MM.1S (cell line): ENCODE data around the gene CTSO.

Source experiments
- EZH2 ChIP-seq: fragments of 300-600 bp; sonication (generic); optimal IDR thresholded peaks from 2 replicates; pipeline ENCODE3; 2017; ENCODE audit warnings: low read depth, mild to moderate bottlenecking, antibody characterized with exemption, low read length, mixed read lengths
- EZH2phosphoT487 ChIP-seq: fragments of 300-600 bp; sonication (generic); IDR thresholded peaks from 2 replicates; pipeline ENCODE4 v1.6.1; 2018; ENCODE audit warnings: antibody characterized with exemption, low read length
- TF ChIP-seq, protein P1 (sequence below): fragments of 300-600 bp; sonication (generic); IDR thresholded peaks from 2 replicates; pipeline ENCODE4 v1.5.1; 2016; ENCODE audit warnings: antibody characterized with exemption, low read length, mixed read lengths

DNA sequence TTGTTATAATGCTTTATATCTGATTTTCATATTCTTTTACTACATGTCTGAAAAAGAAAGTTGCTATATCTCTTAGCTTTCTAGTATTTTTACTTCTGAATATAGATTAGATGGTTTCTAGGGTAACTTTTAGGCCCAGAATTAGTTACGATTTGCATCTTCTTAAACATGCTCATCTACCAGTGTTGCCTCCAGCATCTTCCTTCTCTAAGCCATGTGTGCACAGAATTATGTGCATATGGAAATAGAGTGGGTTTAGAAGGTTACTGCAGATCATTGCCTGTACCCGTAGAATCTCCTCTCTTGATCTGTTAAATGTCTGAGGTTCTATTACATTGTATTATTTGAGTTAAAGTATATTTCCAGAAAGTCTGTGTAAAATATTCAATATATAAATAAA lies 52.7 kb downstream of the CTSO start:
- TF ChIP-seq, protein P1, sequence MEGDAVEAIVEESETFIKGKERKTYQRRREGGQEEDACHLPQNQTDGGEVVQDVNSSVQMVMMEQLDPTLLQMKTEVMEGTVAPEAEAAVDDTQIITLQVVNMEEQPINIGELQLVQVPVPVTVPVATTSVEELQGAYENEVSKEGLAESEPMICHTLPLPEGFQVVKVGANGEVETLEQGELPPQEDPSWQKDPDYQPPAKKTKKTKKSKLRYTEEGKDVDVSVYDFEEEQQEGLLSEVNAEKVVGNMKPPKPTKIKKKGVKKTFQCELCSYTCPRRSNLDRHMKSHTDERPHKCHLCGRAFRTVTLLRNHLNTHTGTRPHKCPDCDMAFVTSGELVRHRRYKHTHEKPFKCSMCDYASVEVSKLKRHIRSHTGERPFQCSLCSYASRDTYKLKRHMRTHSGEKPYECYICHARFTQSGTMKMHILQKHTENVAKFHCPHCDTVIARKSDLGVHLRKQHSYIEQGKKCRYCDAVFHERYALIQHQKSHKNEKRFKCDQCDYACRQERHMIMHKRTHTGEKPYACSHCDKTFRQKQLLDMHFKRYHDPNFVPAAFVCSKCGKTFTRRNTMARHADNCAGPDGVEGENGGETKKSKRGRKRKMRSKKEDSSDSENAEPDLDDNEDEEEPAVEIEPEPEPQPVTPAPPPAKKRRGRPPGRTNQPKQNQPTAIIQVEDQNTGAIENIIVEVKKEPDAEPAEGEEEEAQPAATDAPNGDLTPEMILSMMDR, result no peak
- no peak for TF ChIP-seq EZH2
- TF ChIP-seq EZH2phosphoT487, result no peak
